Measurements from ENCODE around the gene BUD31. TPM values are rescaled to one million over a fixed set of nuclear protein-coding genes. Genes with fewer than 3 reads are reported as not detected.

Gene BUD31
- total RNA-seq, 1 experiment from 2014 or later: 104 TPM

DNA sequence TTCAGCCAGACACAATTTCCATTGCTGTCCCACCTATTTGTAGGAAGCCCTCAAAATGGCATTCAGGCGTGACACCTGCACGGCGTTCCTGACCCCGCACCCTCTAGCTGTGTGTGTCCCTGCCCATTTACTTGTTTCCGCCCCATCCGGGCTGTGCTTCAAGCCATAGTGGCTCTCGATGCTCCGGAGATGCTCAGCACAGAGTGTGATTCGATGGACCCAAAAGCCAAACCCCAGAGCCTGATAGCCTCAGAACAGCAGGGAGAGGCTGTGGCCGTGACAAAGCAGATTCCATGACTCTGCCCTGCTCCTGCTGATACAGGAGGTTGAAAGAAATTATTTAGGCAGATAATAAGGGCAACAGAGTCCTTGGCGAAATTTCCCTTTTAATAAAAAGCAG, 13.4 kb downstream of the BUD31 start:
- no peak overlapping the region for H3K4me3 Mint-ChIP-seq
- H2BK20ac ChIP-seq (ENCODE audit: low read depth, low read length, poor library complexity, severe bottlenecking): no peak overlapping the region

More for the DNA sequence above, 13.4 kb downstream of the BUD31 start:
- TF ChIP-seq, protein P1, sequence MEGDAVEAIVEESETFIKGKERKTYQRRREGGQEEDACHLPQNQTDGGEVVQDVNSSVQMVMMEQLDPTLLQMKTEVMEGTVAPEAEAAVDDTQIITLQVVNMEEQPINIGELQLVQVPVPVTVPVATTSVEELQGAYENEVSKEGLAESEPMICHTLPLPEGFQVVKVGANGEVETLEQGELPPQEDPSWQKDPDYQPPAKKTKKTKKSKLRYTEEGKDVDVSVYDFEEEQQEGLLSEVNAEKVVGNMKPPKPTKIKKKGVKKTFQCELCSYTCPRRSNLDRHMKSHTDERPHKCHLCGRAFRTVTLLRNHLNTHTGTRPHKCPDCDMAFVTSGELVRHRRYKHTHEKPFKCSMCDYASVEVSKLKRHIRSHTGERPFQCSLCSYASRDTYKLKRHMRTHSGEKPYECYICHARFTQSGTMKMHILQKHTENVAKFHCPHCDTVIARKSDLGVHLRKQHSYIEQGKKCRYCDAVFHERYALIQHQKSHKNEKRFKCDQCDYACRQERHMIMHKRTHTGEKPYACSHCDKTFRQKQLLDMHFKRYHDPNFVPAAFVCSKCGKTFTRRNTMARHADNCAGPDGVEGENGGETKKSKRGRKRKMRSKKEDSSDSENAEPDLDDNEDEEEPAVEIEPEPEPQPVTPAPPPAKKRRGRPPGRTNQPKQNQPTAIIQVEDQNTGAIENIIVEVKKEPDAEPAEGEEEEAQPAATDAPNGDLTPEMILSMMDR (conservative IDR thresholded peaks at IDR 0.05): no peak
- no CpG with 5 or more reads among the region's 11 CpGs for WGBS (ENCODE audit: extremely low coverage, insufficient read length, low lambda C conversion rate)
- Mint-ChIP-seq H3K4me1 (peaks cover 8% of the 10 kb centered on the region in 2 experiments), H3K27me3 (ENCODE audit: low read depth) (no peaks in the 10 kb centered on the region), H3K9me3 (no peaks in the 10 kb centered on the region), H3K36me3 (ENCODE audit: insufficient read depth in 1 of 3, low read depth in 3 of 3) (peaks cover 46 to 87% (median 80%) of the 10 kb centered on the region in 3 experiments; a peak in 6 of 7 replicates), H3K27ac (peak overlapping the region in 1 of 3 experiments; percentile 88; a peak in 2 of 7 replicates)
- no peak overlapping the region for H3K4me2 ChIP-seq (ENCODE audit: insufficient read depth, insufficient read length, low read length)
- H3K14ac ChIP-seq (ENCODE audit: insufficient read depth, low read length): no peak overlapping the region
- H3K27ac ChIP-seq (ENCODE audit: insufficient read length, low read depth, low read length): no peak overlapping the region
- H3K23ac ChIP-seq (ENCODE audit: insufficient read length, low read depth, low read length): no peak overlapping the region
- no peaks in the 10 kb centered on the region for H3K79me2 ChIP-seq (ENCODE audit: insufficient read depth, low read length)
- H3K4ac ChIP-seq (ENCODE audit: low read depth, low read length): no peak overlapping the region
- no peaks in the 10 kb centered on the region for H3K4me1 ChIP-seq (ENCODE audit: insufficient read depth, low read length)
- no peak overlapping the region for H3K18ac ChIP-seq (ENCODE audit: insufficient read length, low read depth, low read length)
- no peak overlapping the region for H4K8ac ChIP-seq (replicated peaks; ENCODE audit: insufficient read length, low read depth, low read length)
- no peak overlapping the region for H4K5ac ChIP-seq (ENCODE audit: insufficient read length, low read depth, low read length)
- H3T11ph ChIP-seq (ENCODE audit: low read length): no peak overlapping the region
- no peak overlapping the region for H2BK15ac ChIP-seq (ENCODE audit: low read depth, low read length)
- H3K23me2 ChIP-seq (ENCODE audit: insufficient read length, low read depth, low read length, poor library complexity, severe bottlenecking): no peaks in the 10 kb centered on the region
- no peak overlapping the region for H2BK12ac ChIP-seq (ENCODE audit: insufficient read length, low read depth, low read length)
- H2BK5ac ChIP-seq (ENCODE audit: insufficient read length, low read length): no peak overlapping the region
- no peak overlapping the region for H3K9ac ChIP-seq (ENCODE audit: extremely low read depth, insufficient read length, low read length)
- H3K56ac ChIP-seq (ENCODE audit: insufficient read length, low read depth, low read length): no peak overlapping the region
- H2AFZ ChIP-seq (ENCODE audit: low read length): no peak overlapping the region
- no peak overlapping the region for H2AK5ac ChIP-seq (ENCODE audit: insufficient read length, low read length)
- no peaks in the 10 kb centered on the region for H3K9me3 ChIP-seq (ENCODE audit: control insufficient read depth, low read depth, low read length)
- no peaks in the 10 kb centered on the region for H3K27me3 ChIP-seq (ENCODE audit: insufficient read depth, low read length)
- no peak overlapping the region for H2BK120ac ChIP-seq (ENCODE audit: low read depth, low read length, poor library complexity, severe bottlenecking)
- no peak for DNase-seq
- peaks cover 3% of the 10 kb centered on the region for H4K20me1 ChIP-seq (ENCODE audit: control insufficient read depth, insufficient read depth, insufficient read length)
- no peaks in the 10 kb centered on the region for H3K79me1 ChIP-seq (ENCODE audit: insufficient read depth, low read depth, low read length, poor library complexity, severe bottlenecking)
- H4K91ac ChIP-seq (ENCODE audit: insufficient read length, low read depth, low read length): no peak overlapping the region

All from H9 (cell line).